Fibroblast of skin of right biceps (primary cell): ENCODE measurements around the gene HPF1.
"Not testable (repeated sequence)": the region's sequence is repeated elsewhere in the genome, so short reads cannot be mapped to it uniquely, and the experiment has no call there.

Experiments used
- DNase-seq: peaks from one replicate; pipeline ENCODE4 v3.0.0-alpha.2; 2013

Gene HPF1

GRCh38 chr4:169757575-169758184 is at the start of gene HPF1:
TSS of gene HPF1 (minus strand) at chr4:169757944. CDS start at chr4:169757877, 67 bp downstream.
- peak; percentile 90 for DNase-seq

DNA sequence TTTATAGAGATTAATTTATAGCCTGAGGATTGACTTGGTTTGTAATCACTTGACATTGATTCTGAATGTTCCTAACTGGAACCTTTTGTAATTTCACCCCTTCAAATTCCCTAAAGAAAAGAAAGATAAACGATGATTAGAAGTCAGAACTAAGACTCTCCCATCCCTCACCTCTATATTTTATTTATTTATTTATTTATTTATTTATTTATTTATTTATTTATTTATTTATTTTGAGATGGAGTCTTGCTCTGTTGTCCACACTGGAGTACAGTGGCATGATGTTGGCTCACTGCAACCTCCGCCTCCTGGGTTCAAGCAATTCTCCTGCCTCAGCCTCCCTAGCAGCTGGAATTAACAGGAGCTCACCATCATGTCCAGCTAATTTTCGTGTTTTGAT is 49.0 kb upstream of the HPF1 start:
- DNase-seq, result not testable (repeated sequence)

- no peak for DNase-seq
These were observed 45.7 kb upstream of the HPF1 start for GRCh38 chr4:169803413-169803812.

GRCh38 chr4:169802873-169803272 is 45.1 kb upstream of the HPF1 start:
- DNase-seq, result no peak

DNA sequence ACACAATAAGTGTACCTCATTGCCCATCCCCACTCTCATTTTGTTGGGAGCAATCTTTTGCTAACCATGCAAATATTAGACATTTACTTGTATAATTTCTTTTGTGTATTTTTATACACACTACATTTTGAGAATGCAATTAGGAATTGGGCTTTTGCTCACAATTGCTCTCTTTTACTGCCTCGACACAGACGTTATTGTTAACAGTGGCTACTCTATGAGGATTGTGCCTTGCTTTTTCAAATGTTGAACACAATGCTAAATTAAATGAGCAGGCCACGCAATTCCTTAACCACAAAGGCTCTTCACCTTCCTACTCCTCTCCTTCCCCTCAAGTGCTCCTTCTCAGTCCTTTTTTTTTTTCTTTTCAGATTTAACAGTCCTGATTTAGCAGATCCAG is 42.8 kb upstream of the HPF1 start:
- no peak for DNase-seq

DNA sequence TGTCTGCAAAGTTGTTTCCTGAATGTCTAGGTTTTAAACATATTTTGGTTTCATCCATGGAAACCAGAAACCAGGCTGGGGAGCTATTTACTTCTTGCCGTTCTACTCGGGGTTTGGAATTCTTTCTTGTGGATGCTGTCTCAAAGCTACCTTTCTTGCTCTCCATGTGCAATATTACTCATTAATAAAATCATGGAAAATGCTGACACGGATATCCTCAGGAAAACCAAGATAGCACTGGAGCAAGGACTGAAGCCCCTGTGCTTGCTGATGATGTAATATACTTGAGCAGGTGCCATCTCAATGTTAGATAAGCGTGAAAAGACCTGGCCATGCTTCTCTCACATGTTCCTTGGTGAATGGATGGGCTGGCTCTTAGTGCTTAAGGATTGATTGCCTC is 41.5 kb upstream of the HPF1 start:
- no peak for DNase-seq

DNA sequence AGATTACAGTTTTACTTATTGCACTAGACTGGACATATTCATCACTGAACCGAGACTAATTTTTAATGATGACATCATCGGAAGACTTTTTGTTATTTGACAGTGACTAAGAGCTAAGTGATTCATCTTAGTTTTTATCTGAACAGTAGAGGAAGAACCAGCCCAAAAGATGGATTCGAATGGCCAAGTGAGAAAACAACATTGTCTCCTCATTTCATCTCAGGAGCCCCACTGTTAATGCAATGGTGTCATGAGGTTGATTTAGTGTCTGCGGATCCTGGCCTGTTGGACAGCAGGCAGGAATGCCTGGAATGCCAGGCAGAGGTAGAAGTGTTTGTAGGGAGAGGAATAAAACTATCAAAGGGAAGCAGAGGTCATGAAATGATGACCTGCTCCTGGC is 37.8 kb upstream of the HPF1 start:
- peak; percentile 63 for DNase-seq

DNA sequence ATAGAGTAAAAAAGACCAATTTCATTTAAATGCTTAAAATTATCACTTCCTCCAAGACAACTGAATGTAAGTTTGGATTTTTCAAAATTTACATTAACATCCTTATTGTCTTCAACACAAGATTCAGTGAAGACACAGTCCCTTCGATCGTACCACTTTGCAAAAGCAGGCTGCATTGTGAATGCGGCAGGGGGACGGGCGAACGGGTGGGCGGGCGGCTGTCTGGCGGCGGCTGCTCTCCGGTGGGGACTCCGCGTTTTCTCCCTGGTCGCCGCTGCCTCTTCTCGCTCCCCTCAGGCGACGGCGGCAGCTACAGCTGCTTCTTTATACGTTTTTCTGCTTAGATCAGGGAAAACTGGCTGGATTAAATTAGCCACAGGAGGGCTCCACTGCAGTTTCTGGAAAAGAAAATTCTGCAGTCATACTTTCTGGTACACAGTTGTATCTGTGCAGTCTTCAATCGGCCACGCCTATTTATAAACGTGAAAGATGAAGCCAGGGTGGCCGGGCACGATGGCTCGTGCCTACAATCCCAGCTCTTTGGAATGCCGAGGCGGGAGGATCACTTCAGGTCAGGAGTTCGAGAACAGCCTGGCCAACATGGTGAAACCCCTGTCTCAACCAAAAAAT is 33.9 kb upstream of the HPF1 start:
- peak; percentile 80 for DNase-seq

- DNase-seq, result peak; percentile 33
These were observed 33.3 kb upstream of the HPF1 start for GRCh38 chr4:169791062-169791461.

GRCh38 chr4:169774466-169775445 is 17.0 kb upstream of the HPF1 start:
- peak; percentile 27 for DNase-seq

DNA sequence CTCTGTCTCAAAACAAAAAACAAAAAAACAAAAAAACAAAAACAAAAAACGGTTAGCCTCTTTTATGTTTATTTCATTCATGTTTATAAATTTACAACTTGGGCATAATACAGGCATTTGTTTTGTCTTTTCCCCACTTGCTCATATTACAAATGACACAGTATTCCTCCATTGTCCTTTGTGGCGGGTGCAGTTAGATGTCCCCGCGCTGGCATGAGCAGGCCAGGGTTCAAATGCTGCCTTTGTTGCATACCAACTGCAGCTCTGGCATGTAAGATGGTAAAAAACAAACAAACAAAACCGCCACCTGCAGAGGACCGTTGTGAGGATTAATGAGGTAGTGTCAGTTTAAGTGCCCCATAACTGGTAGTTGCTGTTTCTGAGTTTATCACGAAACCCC is 16.1 kb upstream of the HPF1 start:
- no peak for DNase-seq

DNA sequence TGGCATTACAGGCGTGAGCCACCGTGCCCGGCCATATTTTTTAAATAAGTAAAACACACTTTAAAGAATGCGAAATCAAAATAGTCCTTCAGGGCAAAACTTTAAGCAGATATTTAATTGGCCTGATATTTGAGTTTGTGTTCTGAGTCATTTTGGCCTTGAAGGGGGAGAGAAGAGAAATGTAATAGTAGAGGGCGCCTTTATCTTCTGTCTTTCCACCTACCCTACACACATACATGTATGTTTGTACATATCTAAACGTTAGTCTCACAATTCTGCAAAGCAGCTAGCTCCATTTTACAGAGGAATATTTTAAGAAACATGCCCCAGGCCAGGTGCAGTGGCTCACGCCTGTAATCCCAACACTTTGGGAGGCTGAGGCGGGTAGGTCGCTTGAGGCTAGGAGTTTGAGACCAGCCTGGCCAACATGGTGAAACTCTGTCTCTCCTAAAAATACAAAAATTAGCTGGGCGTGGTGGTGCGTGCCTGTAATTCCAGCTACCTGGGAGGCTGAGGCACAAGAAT is 13.9 kb upstream of the HPF1 start:
- not testable (repeated sequence) for DNase-seq

DNA sequence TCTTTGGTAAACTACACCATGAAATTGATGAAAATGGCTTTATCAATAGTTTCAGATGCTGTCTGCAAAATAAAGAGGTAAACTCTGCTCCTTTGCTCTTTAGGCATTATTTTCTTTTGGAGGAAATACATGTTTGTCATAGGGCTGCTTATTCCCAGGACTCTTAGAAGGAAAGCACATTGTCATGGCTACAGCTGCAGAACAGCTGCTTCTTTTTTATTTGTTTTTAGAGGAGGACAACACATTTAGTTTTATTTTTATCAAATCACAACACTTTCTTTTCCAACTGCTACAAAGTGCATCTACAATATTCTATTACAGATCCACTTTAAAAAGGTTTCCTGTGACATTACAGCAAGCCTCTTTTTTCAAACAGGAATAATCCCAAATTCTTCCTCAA is 12.7 kb upstream of the HPF1 start:
- no peak for DNase-seq

DNA sequence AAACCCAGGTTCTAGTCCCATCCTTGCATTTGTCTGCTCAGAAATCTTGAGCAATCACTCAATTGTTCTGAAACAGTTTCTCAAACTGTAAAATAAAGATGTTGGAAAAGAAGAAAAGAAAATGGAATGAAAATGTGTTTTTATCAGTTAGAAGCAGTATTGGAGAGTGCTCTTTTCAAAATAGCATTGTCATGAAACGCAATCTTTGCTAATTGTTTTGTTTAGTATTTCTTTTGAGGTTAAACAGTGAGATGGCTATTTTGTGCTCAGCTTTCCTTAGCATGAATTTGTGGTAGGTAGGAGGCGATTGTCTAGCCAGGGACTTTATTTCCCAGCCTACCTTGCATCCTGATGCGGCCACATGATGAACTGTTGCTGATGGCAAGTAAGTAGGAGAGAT is 10.6 kb upstream of the HPF1 start:
- no peak for DNase-seq

GRCh38 chr4:169766741-169767140 is 9.0 kb upstream of the HPF1 start:
- DNase-seq, result no peak

GRCh38 chr4:169765835-169766234 is 8.1 kb upstream of the HPF1 start:
- DNase-seq, result peak; percentile 92

GRCh38 chr4:169761846-169762245 is 4.1 kb upstream of the HPF1 start:
- no peak for DNase-seq

DNA sequence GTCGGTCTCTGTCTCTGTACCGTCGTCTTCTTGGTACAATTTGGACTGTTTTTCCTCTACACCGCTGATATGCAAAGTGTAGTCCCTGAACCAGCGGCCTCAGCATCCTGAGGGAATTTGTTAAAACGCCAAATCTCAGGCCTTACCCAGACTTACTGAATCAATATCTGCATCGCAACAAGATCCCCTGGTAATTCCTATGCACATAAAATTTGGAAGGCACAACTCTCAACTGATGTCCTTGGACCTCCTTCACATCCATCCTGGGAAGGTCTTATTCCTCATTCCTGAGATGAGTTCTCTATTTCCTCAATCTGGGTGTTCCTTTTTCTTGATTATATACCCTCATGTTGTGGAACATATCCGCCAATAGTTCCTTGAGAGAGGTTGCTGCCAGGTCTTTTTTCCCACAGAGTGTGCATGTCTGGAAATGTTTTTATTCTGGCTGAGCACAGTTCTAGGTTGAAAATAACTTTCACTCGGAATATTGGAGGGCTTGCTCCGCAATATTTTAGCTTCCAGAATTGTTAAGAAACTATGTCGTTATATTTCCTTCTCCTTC is 738 bp upstream of the HPF1 start:
- DNase-seq, result no peak

GRCh38 chr4:169756971-169757574 is 671 bp downstream of the HPF1 start:
- no peak for DNase-seq

DNA sequence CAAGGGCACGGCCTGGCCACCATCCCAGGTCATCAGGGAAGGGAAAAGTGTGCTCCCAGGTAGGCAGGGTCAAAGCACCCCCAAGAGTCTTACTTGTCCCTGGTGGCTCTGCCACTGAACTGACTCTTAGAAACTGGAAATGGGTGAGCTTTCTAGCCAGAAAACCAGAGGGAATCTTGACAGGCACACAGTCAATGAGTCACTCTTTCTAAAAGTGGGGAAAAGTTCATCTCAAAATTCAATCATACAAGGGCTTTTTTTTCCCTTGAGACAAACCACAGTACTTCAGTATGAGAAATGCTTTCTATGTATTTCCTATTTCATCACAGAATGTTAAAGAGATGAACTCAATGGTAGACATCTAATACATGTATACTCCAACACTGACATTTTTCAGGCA is 12.5 kb downstream of the HPF1 start:
- peak; percentile 76 for DNase-seq

- peak; percentile 9 for DNase-seq
These were observed 13.1 kb downstream of the HPF1 start for GRCh38 chr4:169744601-169745000.

DNA sequence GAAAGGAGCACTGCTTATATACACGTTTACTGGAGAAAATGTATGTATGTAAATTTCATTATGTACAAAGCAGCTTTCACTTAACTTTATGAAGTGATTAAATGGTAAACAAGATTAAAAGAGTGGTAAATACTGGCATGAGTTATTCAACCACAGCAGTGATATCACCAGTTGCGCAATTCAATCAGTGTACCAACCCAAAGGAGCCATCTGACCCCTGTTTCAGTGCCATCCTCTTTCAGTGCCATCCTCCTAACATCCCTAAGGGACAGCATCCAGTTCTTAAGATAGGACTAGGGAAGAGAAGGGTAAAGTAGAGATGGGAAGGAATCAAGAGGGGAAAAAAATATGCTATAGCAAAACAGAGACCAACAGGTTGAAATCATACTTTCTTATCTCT is 16.2 kb downstream of the HPF1 start:
- DNase-seq, result no peak

DNA sequence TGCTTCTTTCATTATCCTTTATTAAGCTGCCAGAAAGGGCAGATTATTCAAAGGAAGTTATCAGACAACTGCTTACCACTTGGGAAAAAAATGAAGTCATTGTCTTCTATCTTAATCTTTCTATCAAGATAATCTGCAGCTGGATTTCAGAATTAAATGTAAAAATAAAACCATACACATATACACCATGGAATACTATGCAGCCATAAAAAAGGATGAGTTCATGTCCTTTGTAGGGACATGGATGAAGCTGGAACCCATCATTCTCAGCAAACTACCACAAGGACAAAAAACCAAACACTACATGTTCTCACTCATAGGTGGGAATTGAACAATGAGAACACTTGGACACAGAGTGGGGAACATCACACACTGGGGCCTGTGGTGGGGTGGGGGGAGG is 19.1 kb downstream of the HPF1 start:
- not testable (repeated sequence) for DNase-seq
